Ovary (tissue), 9 donors: Measurements from ENCODE around the gene CGNL1. TPM values are rescaled to one million over a fixed set of nuclear protein-coding genes. Genes with fewer than 3 reads are reported as not detected.
A peak's percentile ranks its signal among the peaks of the same experiment; 100 is the strongest.

ENCODE experiments used
- DNase-seq, 5 donors: peaks; one replicate each; pipeline ENCODE4 v3.0.0-alpha.2; 2019 to 2020
- H3K27ac ChIP-seq, 2 donors: fragments of 200-600 bp; one replicate each; pipeline versions ENCODE4 v1.5.1 to v1.8.0; 2019 to 2022
- H3K27me3 ChIP-seq: fragments of 200-600 bp; one replicate; pipeline ENCODE4 v1.8.0; 2022
- H3K36me3 ChIP-seq: fragments of 200-600 bp; sonication (generic); one replicate; pipeline ENCODE4 v1.5.1; 2019
- H3K4me1 ChIP-seq: one replicate; pipeline ENCODE4 v1.8.1; 2013; ENCODE audit warnings: mild to moderate bottlenecking, moderate library complexity; ENCODE audit not compliant: insufficient read depth
- H3K4me3 ChIP-seq: fragments of 200-600 bp; sonication (generic); one replicate; pipeline ENCODE4 v1.5.1; 2017
- H3K9me3 ChIP-seq, 2 donors: fragments of 200-600 bp in 1 of 2; sonication (generic) in 1 of 2; one replicate each; pipeline versions ENCODE4 v1.5.1 to v1.8.1; 2013 to 2019; ENCODE audit warnings: mild to moderate bottlenecking in 1 of 2, moderate library complexity in 1 of 2
- CTCF ChIP-seq, 3 donors: fragments of 450-650 bp in 2 of 3; fragments of 200-600 bp in 1 of 3; IDR thresholded peaks; one replicate each; pipeline versions ENCODE4 v1.5.1 to v1.8.0; 2016 to 2022; ENCODE audit warnings: antibody characterized with exemption in 3 of 3, mild to moderate bottlenecking in 1 of 3
- EP300 ChIP-seq: sonication (generic); formaldehyde crosslinking; IDR thresholded peaks from one replicate; pipeline ENCODE4 v1.6.1; 2017; ENCODE audit warnings: antibody characterized with exemption
- POLR2A ChIP-seq: fragments of 450-650 bp; IDR thresholded peaks from one replicate; pipeline ENCODE4 v1.6.1; 2017; ENCODE audit warnings: antibody characterized with exemption, mild to moderate bottlenecking, moderate library complexity
- WGBS, 3 donors: extraction: QIAGEN DNeasy Blood & Tissue Kit in 1 of 3; methylation state at CpG; one replicate each; pipeline versions ENCODE4 v1.1.5 to v1.1.7; 2013 to 2017; 5-methylcytosine and 5-hydroxymethylcytosine counted together
- intact Hi-C, 4 donors: fragments of 100-400 bp; cut with DNase I; formaldehyde crosslinking; loops; one replicate each; pipeline versions ENCODE4 v1.11.0 to v1.15.1; 2022 to 2023
- polyA plus RNA-seq, 2 donors: library from polyadenylated mRNA; stranded (reverse); fragments of 200-250 nt in 1 of 2; fragments of 350-450 nt in 1 of 2; fragmentation: Illumina TruSeq in 1 of 2; extraction: RNeasy Lipid Tissue Mini Kit (QIAGEN cat#74804) in 1 of 2; gene quantifications; one replicate each; pipeline ENCODE4 v1.2.3, GENCODE V29; 2013 to 2014
- total RNA-seq, 7 donors: library from RNA; depleted of rRNA in 2 of 7; stranded (reverse); fragments of >200 nt in 2 of 7; fragmentation: NEBNext Ultra II Directional in 3 of 7; extraction: Animal tissue kit (Norgen Biotek cat#: 25700) in 3 of 7; gene quantifications; one replicate each; pipeline versions ENCODE4 v1.1.0 to v1.2.4, GENCODE V29; 2016 to 2023
- donor health status: DM: no; HTN: no; CAD: no; lungs with moderate emphysema.
- donor health status: DM: no; HTN: no; CAD: no.
- donor health status: Bipolar disorder and iron deficiency.
- donor health status: DM: yes; HTN: yes; CAD: no.
- donor health status: DM: no; HTN: no; CAD: no.
- donor health status: DM: yes; HTN: yes; CAD: no.

CGNL1 gene
- total and polyA plus RNA-seq, 9 donors, result 7.8 to 26.1 (median 13.6) TPM

- TF ChIP-seq POLR2A, result no peak
- no peak for TF ChIP-seq EP300
- no peak for TF ChIP-seq CTCF (IDR thresholded peaks at IDR 0.05)
- intact Hi-C loops, result loop anchor here in 1 of 4 donors (2.0 to 10.0 kb wide), 2 partner anchors 191 to 843 kb away; no protein-coding TSS in a partner anchor
- Histone ChIP-seq H3K27ac (no peak overlapping the region), H3K36me3 (no peaks in the 10 kb centered on the region), H3K27me3 (no peaks in the 10 kb centered on the region), H3K4me3 (no peak overlapping the region), H3K4me1 (no peaks in the 10 kb centered on the region), H3K9me3 (no peaks in the 10 kb centered on the region)
- no peak for DNase-seq
- WGBS, 3 donors, result 64 to 76% (median 64%) methylated on average over 15 of the region's 15 CpGs
Measured at GRCh38 chr15:57337868-57338411, 38.4 kb upstream of the CGNL1 start.

GRCh38 chr15:57339321-57339720 is 37.0 kb upstream of the CGNL1 start:
- H3K27me3 ChIP-seq, result no peaks in the 10 kb centered on the region
- no peak overlapping the region for H3K27ac ChIP-seq
- no peaks in the 10 kb centered on the region for H3K9me3 ChIP-seq
- no peaks in the 10 kb centered on the region for H3K36me3 ChIP-seq
- DNase-seq, result no peak
- intact Hi-C loops, result loop anchor here in 1 of 4 donors (2.0 to 10.0 kb wide), 2 partner anchors 189 to 845 kb away; no protein-coding TSS in a partner anchor
- no peaks in the 10 kb centered on the region for H3K4me1 ChIP-seq
- no peak overlapping the region for H3K4me3 ChIP-seq
- TF ChIP-seq POLR2A (no peak), CTCF (IDR thresholded peaks at IDR 0.05) (no peak), EP300 (no peak)
- 95% methylated on average over 5 of the region's 5 CpGs for WGBS, 3 donors

- Histone ChIP-seq H3K36me3 (no peaks in the 10 kb centered on the region), H3K9me3 (no peaks in the 10 kb centered on the region), H3K4me3 (no peak overlapping the region), H3K27ac (no peak overlapping the region), H3K27me3 (no peaks in the 10 kb centered on the region), H3K4me1 (no peaks in the 10 kb centered on the region)
- DNase-seq, result peak; percentile 40 to 64 (median 55)
- intact Hi-C loops, result loop anchor here in 1 of 4 donors (2.0 kb wide), 1 partner anchor 186 kb away; no protein-coding TSS in a partner anchor
- TF ChIP-seq POLR2A, result no peak
- peak; percentile 84 to 85 (median 84) for TF ChIP-seq CTCF (IDR thresholded peaks at IDR 0.05)
- no peak for TF ChIP-seq EP300
- WGBS, 3 donors, result 0 to 3% (median 0%) methylated on average over 5 of the region's 5 CpGs
Measured at GRCh38 chr15:57340682-57341259, 35.5 kb upstream of the CGNL1 start.

GRCh38 chr15:57343048-57343447 is 33.3 kb upstream of the CGNL1 start:
- no peaks in the 10 kb centered on the region for H3K4me1 ChIP-seq
- H3K36me3 ChIP-seq, result no peaks in the 10 kb centered on the region
- no peak overlapping the region for H3K4me3 ChIP-seq
- WGBS, 3 donors, result 92 to 98% (median 96%) methylated on average over 7 of the region's 7 CpGs
- TF ChIP-seq CTCF (IDR thresholded peaks at IDR 0.05), result no peak
- no peak for TF ChIP-seq EP300
- no peak for TF ChIP-seq POLR2A
- intact Hi-C loops, result loop anchor here in 1 of 4 donors (2.0 kb wide), 1 partner anchor 184 kb away; no protein-coding TSS in a partner anchor
- H3K27ac ChIP-seq, result no peak overlapping the region
- H3K27me3 ChIP-seq, result no peaks in the 10 kb centered on the region
- DNase-seq, result no peak
- H3K9me3 ChIP-seq, result no peaks in the 10 kb centered on the region
